ENCODE measurements around the gene ANKRD17.

- peak; percentile 96 for TF ChIP-seq POLR2AphosphoS5 (IDR thresholded peaks at IDR 0.05; ENCODE audit: low read depth, low read length)
- peak; percentile 96 for TF ChIP-seq POLR2A (IDR thresholded peaks at IDR 0.05; ENCODE audit: low read depth, low read length)
These were observed 35.9 kb downstream of the ANKRD17 start for GRCh38 chr4:73222466-73223257.
